Skin epidermis (tissue), 12 donors: Measurements from ENCODE around the gene ZMIZ2.
"Not testable (repeated sequence)": the region's sequence is repeated elsewhere in the genome, so short reads cannot be mapped to it uniquely, and the experiment has no call there.

Source experiments
- H3K27ac ChIP-seq, 21 experiments: fragments of 200-600 bp; sonication (generic) in 11 of 21; one replicate each; pipeline ENCODE4 v1.5.0; 2020; ENCODE audit warnings: mild to moderate bottlenecking in 3 of 21, inconsistent platforms in 2 of 21, moderate library complexity in 2 of 21
- H3K4me3 ChIP-seq, 7 experiments: fragments of 200-600 bp; sonication (generic) in 2 of 7; one replicate each; pipeline ENCODE4 v1.5.0; 2020; ENCODE audit warnings: inconsistent platforms in 2 of 7, mild to moderate bottlenecking in 2 of 7, moderate library complexity in 1 of 7

ZMIZ2 gene

DNA sequence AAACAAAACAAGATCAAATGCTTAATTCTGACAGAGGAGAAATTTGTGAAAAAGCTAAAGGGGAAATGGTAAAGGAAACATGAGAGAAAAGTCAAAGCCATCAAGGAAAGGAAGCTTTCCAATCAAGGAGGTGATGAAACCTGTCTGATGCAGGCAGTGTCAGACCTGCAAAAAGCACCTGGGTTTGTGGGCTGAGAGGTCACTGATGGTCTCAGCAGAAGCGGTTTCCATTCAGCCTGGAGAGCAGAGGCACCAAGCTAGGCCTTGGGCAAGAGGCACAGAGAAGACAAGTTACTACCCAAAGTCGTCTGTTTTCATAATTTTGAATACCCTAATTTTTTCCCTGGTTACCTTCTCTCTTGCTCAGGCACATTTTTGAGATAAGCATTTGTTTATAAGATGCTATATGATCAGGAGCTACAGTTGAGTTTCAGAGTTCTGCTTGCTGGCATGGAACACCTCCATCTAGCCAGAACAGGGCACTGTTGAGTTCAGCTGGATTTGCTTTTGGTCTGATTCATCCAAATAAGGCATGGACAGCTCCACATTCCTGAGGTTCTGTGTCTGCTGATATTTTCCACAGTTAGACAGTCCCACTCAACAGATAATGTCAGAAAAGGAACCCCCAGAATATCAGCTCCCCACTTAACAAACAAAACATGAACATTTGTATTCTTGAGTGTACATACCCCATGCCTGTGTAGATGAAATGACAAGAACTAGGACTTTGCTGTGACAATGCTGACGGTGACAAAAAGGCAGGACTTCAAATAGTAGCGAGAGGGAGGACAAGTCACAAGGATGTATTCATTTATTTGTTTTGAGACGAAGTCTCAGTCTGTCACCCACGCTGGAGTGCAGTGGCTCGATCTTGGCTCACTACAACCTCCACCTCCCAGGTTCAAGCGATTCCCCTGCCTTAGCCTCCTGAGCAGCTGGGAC lies 42.9 kb downstream of the ZMIZ2 start:
- no peak overlapping the region for H3K27ac ChIP-seq
- no peak overlapping the region for H3K4me3 ChIP-seq

DNA sequence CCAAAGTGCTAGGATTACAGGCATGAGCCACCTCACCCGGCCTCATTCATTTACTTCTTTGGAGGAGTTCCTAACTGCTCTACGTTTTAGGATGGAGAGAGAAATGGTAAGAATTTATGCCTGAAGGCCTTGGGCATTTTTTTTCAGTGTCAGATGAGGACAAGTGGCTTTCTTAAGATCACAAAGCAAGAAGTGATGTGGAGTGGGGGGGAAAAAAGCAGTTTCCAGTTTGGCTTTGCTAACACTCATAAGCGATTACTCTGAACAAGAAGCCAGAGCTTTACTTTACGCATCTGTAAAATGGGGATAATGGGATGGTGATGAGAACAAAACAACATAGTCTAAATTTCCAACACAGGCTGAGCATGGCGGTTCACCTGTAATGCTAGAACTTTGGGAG lies 45.3 kb downstream of the ZMIZ2 start:
- H3K27ac ChIP-seq = no peak overlapping the region
- no peak overlapping the region for H3K4me3 ChIP-seq

DNA sequence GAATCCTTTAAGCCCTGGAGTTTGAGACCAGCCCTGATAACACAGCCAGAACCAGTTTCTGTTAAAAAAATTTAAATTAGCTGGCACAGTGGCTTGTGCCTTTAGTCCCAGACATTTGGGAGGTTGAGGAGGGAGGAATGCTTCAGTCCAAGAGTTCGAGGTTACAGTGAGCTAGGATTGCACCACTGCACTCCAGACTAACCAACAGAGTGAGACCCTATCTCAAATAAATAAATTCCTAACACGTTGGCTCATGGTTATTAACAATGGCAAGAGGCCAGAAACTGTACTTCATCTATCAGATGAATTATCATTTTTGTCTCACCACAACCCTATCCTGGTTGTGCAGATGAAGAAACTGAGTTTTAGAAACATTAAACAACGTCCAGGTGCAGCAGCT lies 45.7 kb downstream of the ZMIZ2 start:
- Histone ChIP-seq H3K27ac (no peak overlapping the region), H3K4me3 (no peak overlapping the region)

DNA sequence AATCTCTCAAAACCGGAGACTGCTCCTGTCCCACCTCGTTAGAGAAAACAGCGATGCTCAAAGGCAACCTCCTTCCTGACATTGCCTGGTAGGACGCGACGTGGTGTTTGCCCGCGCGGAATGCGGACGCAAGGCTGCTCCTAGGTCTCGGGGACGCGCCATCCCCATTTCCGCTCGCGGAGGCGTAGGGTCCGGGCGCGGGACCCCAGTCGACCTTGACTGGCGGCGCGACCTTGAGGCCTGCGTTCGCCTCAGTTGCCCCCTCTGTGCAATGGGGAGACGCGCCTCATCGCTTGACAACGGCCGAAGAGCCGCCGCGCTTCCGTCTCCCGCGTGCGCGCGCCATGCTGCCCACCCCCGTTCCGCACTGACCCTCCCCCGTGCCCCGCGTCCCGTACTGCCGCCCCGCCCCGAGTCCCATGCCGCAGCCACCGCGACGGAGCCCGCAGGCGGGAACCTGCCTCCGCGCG lies 47.4 kb downstream of the ZMIZ2 start:
- peak overlapping the region in 20 of 21 experiments; percentile 83 to 100 (median 99) for H3K27ac ChIP-seq
- H3K4me3 ChIP-seq = peak overlapping the region; percentile 60 to 93 (median 79)

DNA sequence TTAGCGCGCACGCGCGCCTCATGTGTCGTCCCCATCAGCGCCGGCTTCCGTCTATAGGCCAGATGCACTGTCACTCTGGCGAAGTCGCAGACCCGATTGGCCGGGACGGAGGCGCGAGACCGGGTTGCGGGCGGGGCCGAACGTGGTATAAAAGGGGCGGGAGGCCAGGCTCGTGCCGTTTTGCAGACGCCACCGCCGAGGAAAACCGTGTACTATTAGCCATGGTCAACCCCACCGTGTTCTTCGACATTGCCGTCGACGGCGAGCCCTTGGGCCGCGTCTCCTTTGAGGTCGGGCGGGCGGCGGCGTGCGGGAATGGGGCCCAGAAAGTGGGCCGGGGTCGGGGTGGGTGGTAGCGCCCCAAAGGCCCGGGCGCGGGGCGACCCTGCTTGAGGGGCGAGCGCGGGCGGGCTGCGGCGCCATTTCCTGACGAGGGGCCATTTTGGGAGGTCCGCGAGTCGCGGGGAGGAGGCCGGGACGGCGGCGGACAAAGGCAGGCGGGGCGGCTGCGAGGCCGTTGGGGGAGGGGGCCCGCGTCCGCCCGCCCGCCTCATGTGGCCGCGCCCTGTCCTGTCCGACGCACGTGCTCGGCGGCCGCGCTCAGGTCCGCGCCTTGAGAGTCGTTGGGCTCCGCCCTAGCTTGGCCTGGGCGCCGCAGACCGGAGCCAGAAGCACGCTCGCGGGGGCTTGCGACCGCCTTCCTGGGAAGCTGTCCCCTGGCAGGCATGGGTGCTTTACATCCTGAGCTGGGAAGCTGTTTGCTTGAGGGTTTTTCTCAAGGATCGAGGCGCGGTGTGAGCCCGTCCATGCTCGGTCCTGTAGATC lies 48.1 kb downstream of the ZMIZ2 start, which contains the start of gene PPIA:
Gene PPIA (plus strand): TSS at position 178 of the 825 bp plus-strand sequence. CDS start 44 bp downstream, at position 222.
- peak within 1 kb of the TSS; percentile 60 to 93 (median 79) for H3K4me3 ChIP-seq
- peak within 1 kb of the TSS; percentile 95 to 100 (median 99) for H3K27ac ChIP-seq

DNA sequence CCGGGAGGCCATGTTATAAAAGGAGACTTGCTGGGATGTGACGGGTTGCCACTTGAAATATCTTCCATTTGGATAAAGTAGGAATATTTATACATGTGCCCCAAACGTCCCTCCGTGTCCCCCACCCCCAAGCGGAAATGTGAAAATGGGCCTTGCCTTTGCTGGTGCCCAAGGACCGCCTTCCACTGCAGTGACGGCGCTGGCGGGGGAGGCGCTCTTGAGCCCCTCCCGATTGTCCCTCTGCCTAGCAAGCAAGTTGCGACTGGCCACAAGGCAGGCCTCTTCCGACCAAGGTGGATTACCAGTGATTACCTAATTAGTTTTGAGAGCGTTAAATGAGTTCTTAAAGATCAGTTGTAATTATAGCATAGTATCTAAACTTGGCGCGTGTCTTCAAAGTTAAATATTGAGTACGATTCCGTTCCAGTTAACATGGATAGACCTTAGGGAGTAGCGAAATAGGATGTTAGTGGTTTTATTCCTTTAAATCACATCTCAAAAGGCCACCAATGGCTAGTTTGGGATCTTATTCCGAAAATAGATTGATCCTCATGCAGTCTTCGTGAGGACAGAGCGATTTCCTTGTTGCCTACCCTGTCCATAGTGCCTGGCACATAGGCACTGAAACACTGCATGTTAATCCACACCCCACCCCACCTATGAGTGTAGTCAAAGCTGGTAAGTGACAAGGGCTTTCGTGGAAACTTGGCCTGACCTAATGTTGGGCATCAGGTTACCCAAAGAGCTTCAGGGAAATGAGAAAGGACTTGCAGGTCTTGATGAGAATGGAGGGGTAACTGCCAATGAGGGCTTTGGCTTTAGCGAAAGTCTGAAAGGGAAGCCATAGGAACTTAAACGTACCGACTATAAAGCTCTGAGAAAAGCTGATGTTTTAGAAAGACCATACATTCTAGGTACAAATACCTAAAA lies 48.9 kb downstream of the ZMIZ2 start:
- H3K27ac ChIP-seq = peak overlapping the region; percentile 95 to 100 (median 99)
- H3K4me3 ChIP-seq = peak overlapping the region; percentile 60 to 93 (median 79)

DNA sequence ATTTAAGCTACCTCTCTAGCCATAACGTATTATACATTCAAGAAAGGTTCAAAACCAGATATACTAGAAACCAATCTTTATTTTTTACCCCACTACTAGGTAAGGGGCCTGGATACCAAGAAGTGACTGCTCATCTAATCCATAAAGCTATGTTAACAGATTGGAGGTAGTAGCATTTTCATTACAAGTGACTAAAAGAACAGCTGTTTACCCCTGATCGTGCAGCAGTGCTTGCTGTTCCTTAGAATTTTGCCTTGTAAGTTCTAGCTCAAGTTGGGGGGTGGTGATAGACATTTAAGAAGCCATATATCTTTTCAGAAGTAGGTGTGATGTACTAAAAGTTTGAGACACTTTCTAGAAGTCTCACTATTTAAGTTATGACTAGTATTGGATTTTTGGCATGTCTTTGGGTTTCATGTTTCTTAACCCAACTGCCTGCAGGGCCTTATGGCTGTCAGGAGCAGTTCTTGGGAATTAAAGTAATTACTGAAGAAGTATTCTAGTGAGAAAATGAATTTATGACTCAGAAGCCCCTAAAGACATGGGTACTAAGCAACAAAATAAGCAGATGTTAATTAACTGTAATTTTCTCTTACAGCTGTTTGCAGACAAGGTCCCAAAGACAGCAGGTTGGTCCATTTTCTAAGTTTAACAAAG lies 50.1 kb downstream of the ZMIZ2 start:
- H3K27ac ChIP-seq = peak overlapping the region in 10 of 21 experiments; percentile 27 to 100 (median 99)
- peak overlapping the region; percentile 60 to 93 (median 79) for H3K4me3 ChIP-seq

DNA sequence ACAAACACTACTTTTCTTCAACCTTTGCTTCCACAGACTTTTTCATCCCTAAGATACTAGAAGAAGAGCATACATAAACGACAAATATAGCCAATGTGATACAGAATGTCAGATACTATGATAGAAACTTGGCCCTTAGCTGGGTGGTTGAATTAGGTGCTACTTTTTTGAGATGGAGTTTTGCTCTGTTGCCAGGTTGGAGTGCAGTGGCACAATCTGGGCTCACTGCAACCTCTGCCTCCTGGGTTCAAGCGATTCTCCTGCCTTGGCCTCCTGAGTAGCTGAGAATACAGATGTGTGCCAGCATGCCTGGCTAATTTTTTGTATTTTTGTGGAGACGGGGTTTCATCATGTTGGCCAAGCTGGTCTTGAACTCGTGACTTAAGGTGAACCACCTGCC lies 51.3 kb downstream of the ZMIZ2 start:
- peak overlapping the region in 1 of 21 experiments; percentile 36 for H3K27ac ChIP-seq
- no peak overlapping the region for H3K4me3 ChIP-seq

DNA sequence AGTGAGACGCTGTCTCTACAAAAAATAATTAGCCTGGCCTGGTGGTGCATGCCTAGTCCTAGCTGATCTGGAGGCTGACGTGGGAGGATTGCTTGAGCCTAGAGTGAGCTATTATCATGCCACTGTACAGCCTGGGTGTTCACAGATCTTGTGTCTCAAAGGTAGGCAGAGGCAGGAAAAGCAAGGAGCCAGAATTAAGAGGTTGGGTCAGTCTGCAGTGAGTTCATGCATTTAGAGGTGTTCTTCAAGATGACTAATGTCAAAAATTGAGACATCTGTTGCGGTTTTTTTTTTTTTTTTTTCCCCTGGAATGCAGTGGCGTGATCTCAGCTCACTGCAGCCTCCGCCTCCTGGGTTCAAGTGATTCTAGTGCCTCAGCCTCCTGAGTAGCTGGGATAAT lies 53.2 kb downstream of the ZMIZ2 start:
- no peak overlapping the region for H3K4me3 ChIP-seq

DNA sequence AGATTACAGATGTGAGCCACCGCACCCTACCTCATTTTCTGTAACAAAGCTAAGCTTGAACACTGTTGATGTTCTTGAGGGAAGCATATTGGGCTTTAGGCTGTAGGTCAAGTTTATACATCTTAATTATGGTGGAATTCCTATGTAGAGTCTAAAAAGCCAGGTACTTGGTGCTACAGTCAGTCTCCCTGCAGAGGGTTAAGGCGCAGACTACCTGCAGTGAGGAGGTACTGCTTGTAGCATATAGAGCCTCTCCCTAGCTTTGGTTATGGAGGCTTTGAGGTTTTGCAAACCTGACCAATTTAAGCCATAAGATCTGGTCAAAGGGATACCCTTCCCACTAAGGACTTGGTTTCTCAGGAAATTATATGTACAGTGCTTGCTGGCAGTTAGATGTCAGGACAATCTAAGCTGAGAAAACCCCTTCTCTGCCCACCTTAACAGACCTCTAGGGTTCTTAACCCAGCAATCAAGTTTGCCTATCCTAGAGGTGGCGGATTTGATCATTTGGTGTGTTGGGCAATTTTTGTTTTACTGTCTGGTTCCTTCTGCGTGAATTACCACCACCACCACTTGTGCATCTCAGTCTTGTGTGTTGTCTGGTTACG lies 53.9 kb downstream of the ZMIZ2 start:
- Histone ChIP-seq H3K4me3 (no peak overlapping the region), H3K27ac (no peak overlapping the region)

More for the DNA sequence above, 53.2 kb downstream of the ZMIZ2 start:
- H3K27ac ChIP-seq = no peak overlapping the region

DNA sequence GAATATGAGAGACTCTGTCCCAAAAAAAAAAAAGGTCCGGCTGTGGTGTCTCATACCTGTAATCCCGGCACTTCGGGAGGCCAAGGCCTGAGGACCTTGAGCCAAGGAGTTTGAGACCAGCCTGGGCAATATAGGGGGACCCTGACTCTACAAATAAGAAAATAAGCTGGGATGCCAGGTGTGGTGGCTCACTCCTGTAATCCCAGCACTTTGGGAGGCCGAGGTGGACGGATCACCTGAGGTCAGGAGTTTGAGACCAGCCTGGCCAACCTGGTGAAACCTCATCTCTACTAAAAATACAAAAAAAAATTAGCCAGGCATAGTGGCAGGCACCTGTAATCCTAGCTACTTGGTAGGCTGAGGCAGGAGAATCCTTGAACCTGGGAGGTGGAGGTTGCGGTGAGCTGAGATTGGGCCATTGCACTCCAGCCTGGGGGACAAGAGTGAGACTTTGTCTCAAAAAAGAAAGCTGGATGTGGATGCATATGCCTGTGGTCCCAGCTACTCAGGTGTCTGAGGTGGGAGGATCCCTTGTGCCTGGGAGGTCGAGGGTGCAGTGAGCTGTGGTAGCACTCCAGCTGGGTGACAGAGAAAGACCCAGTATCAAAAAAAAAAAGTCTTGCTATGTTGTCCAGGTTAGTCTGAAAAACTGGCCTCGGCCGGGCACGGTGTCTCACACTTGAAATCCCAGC lies 55.3 kb downstream of the ZMIZ2 start:
- not testable (repeated sequence) for H3K4me3 ChIP-seq, H3K27ac ChIP-seq

DNA sequence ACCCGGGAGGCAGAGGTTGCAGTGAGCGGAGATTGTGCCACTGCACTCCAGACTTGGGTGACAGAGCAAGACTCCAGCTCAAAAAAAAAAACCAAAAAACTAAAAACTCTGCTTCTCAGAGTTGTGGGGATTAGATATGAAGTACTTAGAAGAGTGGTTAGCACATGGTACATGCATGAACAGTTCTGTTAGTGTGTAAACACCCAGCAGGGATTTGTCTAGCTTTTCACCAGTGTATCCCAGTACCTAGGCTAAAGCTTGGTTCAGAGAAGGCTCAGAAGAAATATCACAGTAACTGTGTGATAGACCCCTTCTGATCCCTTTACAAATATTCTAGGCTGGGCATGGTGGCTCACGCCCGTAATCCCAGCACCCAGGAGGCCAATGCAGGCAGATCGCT lies 57.3 kb downstream of the ZMIZ2 start:
- Histone ChIP-seq H3K4me3 (no peak overlapping the region), H3K27ac (no peak overlapping the region)

DNA sequence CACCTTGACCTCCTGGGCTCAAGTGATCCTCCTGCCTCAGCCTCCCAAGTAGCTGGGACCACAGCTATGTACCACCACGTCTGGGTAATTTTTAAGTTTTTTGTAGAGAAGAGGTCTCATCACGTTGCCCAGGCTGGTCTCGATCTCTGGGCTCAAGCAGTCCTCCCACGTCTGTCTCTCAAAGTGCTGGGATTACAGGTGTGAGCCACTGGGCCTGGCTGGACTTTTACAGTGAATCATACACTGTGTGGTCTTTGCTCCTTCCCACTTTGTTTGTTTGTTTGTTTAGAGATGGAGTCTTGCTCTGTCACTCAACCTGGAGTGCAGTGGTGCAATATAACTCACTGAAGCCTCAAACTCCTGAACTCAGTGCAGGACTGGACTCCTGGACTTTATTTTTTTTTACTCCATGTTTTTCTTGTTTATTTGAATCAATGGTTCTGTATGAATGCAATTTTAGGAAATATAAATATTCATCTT lies 60.3 kb downstream of the ZMIZ2 start:
- H3K27ac ChIP-seq = no peak overlapping the region
- H3K4me3 ChIP-seq = no peak overlapping the region

DNA sequence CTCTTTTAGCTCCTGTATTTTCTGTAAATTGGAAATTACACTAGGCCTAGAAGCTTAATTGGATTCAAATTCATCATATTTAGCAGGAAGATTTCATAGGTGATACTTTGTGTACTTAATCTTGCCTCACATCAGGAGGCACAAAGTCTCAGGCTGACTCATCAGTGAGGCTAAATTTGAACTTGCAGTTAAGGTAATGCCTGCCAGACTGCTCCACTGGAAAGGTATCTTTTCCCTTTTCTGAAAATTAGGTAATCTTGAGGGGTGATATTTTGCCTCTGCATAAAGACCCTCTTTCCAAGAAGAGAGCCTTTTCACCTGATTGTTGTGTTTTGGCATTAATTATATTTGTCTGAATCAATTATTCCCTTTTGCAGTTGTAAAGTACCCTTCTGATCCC lies 62.4 kb downstream of the ZMIZ2 start:
- no peak overlapping the region for H3K27ac ChIP-seq
- no peak overlapping the region for H3K4me3 ChIP-seq

DNA sequence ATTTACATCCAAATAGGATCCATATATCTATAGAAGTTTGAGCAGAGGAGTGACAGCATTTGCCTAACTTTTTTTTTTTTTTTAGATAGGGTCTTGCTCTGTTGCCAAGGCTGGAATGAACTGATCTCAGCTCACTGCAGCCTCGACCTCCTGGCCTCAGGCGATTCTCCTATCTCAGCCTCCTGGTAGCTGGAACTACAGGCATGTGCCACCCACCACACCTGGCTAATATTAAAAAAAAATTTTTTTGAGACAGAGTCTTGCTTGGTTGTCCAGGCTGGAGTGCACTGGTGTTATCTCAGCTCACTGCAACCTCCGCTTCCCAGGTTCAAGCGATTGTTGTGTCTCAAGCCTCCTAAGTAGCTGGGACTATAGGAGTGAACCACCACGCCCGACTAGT lies 62.9 kb downstream of the ZMIZ2 start:
- no peak overlapping the region for H3K4me3 ChIP-seq

DNA sequence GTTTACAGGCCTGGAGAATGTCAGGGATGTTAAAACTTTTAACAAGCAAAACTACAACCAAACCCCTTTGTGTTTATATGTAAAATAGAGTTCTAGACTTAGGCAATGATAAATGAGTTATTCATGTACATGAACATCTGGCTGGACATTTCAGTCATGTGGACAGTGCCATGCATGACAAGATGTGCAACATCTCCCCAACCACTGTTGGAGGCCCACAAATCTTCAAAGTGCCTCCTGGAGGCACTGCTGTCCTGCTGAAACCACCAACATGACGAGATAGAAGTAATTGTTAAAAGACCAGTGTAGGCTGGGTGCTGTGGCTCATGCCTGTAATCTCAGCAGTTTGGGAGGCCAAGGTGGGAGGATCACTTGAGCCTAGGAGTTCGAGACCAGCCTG lies 66.3 kb downstream of the ZMIZ2 start:
- H3K27ac ChIP-seq = no peak overlapping the region

More for the DNA sequence above, 62.9 kb downstream of the ZMIZ2 start:
- no peak overlapping the region for H3K27ac ChIP-seq

DNA sequence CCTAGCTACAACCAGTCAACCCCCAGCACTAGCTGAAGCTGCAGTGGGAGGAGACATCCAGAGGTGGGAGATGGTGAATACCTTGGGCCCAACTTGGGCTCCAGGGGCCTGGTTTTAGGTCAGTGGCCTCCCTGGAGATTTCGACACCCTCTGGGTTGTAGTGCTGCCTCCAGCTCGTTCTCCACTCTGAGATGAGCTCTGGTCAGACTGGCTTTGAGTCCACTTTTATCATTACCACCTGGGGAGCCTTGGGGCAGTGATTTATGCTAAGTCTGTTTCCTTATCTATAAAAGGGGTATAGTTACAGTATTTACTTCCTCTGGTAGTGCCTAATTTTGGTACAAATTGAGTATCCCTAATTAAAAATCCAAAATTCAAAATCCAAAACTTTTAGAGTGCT lies 70.6 kb downstream of the ZMIZ2 start:
- no peak overlapping the region for H3K4me3 ChIP-seq
- H3K27ac ChIP-seq = no peak overlapping the region

More for the DNA sequence above, 66.3 kb downstream of the ZMIZ2 start:
- no peak overlapping the region for H3K4me3 ChIP-seq
